ENCODE measurements around the gene HACD1. TPM values are rescaled to one million over a fixed set of nuclear protein-coding genes. Genes with fewer than 3 reads are reported as not detected.
A peak's percentile ranks its signal among the peaks of the same experiment; 100 is the strongest.

The HACD1 gene, protein sequence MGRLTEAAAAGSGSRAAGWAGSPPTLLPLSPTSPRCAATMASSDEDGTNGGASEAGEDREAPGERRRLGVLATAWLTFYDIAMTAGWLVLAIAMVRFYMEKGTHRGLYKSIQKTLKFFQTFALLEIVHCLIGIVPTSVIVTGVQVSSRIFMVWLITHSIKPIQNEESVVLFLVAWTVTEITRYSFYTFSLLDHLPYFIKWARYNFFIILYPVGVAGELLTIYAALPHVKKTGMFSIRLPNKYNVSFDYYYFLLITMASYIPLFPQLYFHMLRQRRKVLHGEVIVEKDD
- polyA plus RNA-seq, result 23.0 and 33.6 TPM in 2 replicates
- 11.1 and 12.9 TPM in 2 replicates for polyA minus RNA-seq

DNA sequence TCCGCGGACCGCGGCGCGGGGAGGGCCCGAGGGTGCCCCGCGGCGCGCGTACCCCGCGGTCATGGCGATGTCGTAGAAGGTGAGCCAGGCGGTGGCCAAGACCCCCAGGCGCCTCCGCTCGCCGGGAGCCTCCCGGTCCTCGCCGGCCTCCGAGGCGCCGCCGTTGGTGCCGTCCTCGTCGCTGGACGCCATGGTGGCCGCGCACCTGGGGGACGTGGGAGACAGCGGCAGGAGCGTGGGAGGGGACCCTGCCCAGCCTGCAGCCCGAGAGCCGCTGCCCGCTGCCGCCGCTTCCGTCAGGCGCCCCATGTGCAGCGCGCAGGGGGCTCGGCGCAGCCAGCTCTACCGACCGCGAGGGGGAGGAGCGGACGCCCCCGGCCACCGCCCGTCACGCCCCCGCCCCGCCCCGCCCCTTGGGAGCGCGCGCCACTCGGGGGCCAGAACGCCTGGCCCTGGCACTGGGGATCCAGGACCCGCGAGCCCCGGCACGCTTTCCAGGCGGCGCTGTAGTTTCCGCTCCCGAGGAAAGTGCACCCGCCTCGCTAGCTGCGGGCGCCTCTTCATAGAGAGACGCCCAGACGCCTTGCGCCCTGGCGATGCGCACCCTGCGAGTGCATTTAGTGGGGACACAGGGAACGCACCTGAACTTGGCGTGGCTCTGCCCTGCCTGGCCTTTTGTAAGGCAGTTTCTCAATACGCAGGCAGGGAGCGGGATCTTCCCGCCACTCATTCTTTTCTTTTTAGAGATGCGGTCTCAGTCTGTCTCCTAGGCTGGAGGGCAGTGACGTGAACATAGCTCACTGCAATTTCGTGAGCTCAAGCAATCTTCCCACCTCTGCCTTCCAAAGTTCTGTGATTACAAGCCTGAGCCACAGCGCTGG, at the start of gene HACD1:
Gene HACD1 (minus strand): TSS at position 344 of the 881 bp plus-strand sequence. CDS start 35 bp downstream, at position 309.
- no peaks in the 10 kb centered on the region for H3K9me2 ChIP-seq (ENCODE audit: insufficient read depth, low read length)
- H3K27me3 ChIP-seq (ENCODE audit: insufficient read depth, low read depth, low read length), result no peaks in the 10 kb centered on the region
- no peaks in the 10 kb centered on the region for H3F3A ChIP-seq (ENCODE audit: insufficient read depth, low read length, poor library complexity, severe bottlenecking)
- H2AFZ ChIP-seq (ENCODE audit: low read depth, low read length), result peak within 1 kb of the TSS; percentile 15
- H3K36me3 ChIP-seq (ENCODE audit: insufficient read depth, low read length), result no peaks in the 10 kb centered on the region
- peak within 1 kb of the TSS; percentile 77 for H3K4me3 ChIP-seq (ENCODE audit: low read length)
- no peaks in the 10 kb centered on the region for H3K79me2 ChIP-seq (replicated peaks; ENCODE audit: insufficient read depth, low read length)
- H3K9ac ChIP-seq (ENCODE audit: low read length), result peak within 1 kb of the TSS; percentile 71
- no peaks in the 10 kb centered on the region for H3K9me3 ChIP-seq (ENCODE audit: low read length)
- TF ChIP-seq SMC3 (conservative IDR thresholded peaks at IDR 0.05; ENCODE audit: poor library complexity), result peak; percentile 48
- no peak for TF ChIP-seq EP300 (conservative IDR thresholded peaks at IDR 0.05; ENCODE audit: poor library complexity, severe bottlenecking)
- TF ChIP-seq, protein P1, sequence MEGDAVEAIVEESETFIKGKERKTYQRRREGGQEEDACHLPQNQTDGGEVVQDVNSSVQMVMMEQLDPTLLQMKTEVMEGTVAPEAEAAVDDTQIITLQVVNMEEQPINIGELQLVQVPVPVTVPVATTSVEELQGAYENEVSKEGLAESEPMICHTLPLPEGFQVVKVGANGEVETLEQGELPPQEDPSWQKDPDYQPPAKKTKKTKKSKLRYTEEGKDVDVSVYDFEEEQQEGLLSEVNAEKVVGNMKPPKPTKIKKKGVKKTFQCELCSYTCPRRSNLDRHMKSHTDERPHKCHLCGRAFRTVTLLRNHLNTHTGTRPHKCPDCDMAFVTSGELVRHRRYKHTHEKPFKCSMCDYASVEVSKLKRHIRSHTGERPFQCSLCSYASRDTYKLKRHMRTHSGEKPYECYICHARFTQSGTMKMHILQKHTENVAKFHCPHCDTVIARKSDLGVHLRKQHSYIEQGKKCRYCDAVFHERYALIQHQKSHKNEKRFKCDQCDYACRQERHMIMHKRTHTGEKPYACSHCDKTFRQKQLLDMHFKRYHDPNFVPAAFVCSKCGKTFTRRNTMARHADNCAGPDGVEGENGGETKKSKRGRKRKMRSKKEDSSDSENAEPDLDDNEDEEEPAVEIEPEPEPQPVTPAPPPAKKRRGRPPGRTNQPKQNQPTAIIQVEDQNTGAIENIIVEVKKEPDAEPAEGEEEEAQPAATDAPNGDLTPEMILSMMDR (IDR thresholded peaks at IDR 0.05; ENCODE audit: poor library complexity, severe bottlenecking), result peak; percentile 51
- peak; percentile 63 for TF ChIP-seq MXI1 (conservative IDR thresholded peaks at IDR 0.05; ENCODE audit: poor library complexity, severe bottlenecking)
- TF ChIP-seq TAF1 (IDR thresholded peaks at IDR 0.05; ENCODE audit: low read depth), result no peak
- peak; percentile 47 for TF ChIP-seq RAD21 (conservative IDR thresholded peaks at IDR 0.05)
- TF ChIP-seq POLR2AphosphoS5 (IDR thresholded peaks at IDR 0.05), result no peak
- TF ChIP-seq, protein P2, sequence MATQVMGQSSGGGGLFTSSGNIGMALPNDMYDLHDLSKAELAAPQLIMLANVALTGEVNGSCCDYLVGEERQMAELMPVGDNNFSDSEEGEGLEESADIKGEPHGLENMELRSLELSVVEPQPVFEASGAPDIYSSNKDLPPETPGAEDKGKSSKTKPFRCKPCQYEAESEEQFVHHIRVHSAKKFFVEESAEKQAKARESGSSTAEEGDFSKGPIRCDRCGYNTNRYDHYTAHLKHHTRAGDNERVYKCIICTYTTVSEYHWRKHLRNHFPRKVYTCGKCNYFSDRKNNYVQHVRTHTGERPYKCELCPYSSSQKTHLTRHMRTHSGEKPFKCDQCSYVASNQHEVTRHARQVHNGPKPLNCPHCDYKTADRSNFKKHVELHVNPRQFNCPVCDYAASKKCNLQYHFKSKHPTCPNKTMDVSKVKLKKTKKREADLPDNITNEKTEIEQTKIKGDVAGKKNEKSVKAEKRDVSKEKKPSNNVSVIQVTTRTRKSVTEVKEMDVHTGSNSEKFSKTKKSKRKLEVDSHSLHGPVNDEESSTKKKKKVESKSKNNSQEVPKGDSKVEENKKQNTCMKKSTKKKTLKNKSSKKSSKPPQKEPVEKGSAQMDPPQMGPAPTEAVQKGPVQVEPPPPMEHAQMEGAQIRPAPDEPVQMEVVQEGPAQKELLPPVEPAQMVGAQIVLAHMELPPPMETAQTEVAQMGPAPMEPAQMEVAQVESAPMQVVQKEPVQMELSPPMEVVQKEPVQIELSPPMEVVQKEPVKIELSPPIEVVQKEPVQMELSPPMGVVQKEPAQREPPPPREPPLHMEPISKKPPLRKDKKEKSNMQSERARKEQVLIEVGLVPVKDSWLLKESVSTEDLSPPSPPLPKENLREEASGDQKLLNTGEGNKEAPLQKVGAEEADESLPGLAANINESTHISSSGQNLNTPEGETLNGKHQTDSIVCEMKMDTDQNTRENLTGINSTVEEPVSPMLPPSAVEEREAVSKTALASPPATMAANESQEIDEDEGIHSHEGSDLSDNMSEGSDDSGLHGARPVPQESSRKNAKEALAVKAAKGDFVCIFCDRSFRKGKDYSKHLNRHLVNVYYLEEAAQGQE (IDR thresholded peaks at IDR 0.05; ENCODE audit: borderline replicate concordance), result no peak
- no peak for TF ChIP-seq EZH2 (IDR thresholded peaks at IDR 0.05; ENCODE audit: borderline replicate concordance, insufficient read depth, low read length, poor library complexity, severe bottlenecking)
- peak within 1 kb of the TSS; percentile 86 for H3K4me2 ChIP-seq (ENCODE audit: low read length)
- no peak within 1 kb of the TSS for H3K27ac ChIP-seq (ENCODE audit: low read length)
- no peaks in the 10 kb centered on the region for H4K20me1 ChIP-seq (ENCODE audit: insufficient read depth)

DNA sequence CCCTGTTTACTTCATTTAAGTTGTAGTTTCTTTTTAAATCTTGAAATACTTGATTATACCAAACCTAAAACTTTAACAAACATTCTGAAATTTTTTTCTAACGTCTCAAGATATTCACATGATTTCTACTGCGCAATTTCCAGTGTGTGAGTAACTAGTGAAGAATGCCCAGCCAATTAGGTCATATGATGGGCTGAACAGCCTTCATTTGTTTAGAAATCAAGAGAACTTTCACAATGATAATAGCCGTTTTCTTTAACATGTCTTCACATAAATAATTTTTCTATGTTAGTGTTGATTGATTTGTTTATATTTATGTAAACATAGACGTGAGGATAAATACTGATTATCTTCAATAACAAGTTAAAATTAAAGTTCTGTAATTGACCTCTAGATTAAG, 48.6 kb upstream of the HACD1 start:
- H3K79me2 ChIP-seq (replicated peaks; ENCODE audit: insufficient read depth, low read length), result peaks cover 21% of the 10 kb centered on the region
- H3K9me2 ChIP-seq (ENCODE audit: insufficient read depth, low read length), result no peaks in the 10 kb centered on the region
- H2AFZ ChIP-seq (ENCODE audit: low read depth, low read length), result no peak overlapping the region
- H3K36me3 ChIP-seq (ENCODE audit: insufficient read depth, low read length), result no peaks in the 10 kb centered on the region
- no peaks in the 10 kb centered on the region for H4K20me1 ChIP-seq (ENCODE audit: insufficient read depth)
- no peak overlapping the region for H3K9ac ChIP-seq (ENCODE audit: low read length)
- no peaks in the 10 kb centered on the region for H3F3A ChIP-seq (ENCODE audit: insufficient read depth, low read length, poor library complexity, severe bottlenecking)
- no peaks in the 10 kb centered on the region for H3K9me3 ChIP-seq (ENCODE audit: low read length)
- H3K4me2 ChIP-seq (ENCODE audit: low read length), result no peak overlapping the region
- no peaks in the 10 kb centered on the region for H3K27me3 ChIP-seq (ENCODE audit: insufficient read depth, low read depth, low read length)
- TF ChIP-seq SMC3 (conservative IDR thresholded peaks at IDR 0.05; ENCODE audit: poor library complexity) (no peak), EP300 (conservative IDR thresholded peaks at IDR 0.05; ENCODE audit: poor library complexity, severe bottlenecking) (no peak), TAF1 (IDR thresholded peaks at IDR 0.05; ENCODE audit: low read depth) (no peak), MXI1 (conservative IDR thresholded peaks at IDR 0.05; ENCODE audit: poor library complexity, severe bottlenecking) (no peak), EZH2 (IDR thresholded peaks at IDR 0.05; ENCODE audit: borderline replicate concordance, insufficient read depth, low read length, poor library complexity, severe bottlenecking) (no peak), RAD21 (conservative IDR thresholded peaks at IDR 0.05) (no peak), POLR2AphosphoS5 (IDR thresholded peaks at IDR 0.05) (no peak)
- TF ChIP-seq, protein P1 (IDR thresholded peaks at IDR 0.05; ENCODE audit: poor library complexity, severe bottlenecking), result no peak
- TF ChIP-seq, protein P2 (IDR thresholded peaks at IDR 0.05; ENCODE audit: borderline replicate concordance), result no peak
- no peak overlapping the region for H3K4me3 ChIP-seq (ENCODE audit: low read length)
- H3K27ac ChIP-seq (ENCODE audit: low read length), result no peak overlapping the region
